ENCODE results near the gene AGBL4.
"Not testable (repeated sequence)": the region's sequence is repeated elsewhere in the genome, so short reads cannot be mapped to it uniquely, and the experiment has no call there.

AGBL4 gene

GRCh38 chr1:49319426-49319963 is 704.3 kb downstream of the AGBL4 start:
- in situ Hi-C loops (cut with MboI; ENCODE audit: low sequenced_read_pairs) = no loop called here

- in situ Hi-C loops (cut with MboI; ENCODE audit: low sequenced_read_pairs) = no loop called here
These were observed 705.5 kb downstream of the AGBL4 start for GRCh38 chr1:49318218-49318617.

DNA sequence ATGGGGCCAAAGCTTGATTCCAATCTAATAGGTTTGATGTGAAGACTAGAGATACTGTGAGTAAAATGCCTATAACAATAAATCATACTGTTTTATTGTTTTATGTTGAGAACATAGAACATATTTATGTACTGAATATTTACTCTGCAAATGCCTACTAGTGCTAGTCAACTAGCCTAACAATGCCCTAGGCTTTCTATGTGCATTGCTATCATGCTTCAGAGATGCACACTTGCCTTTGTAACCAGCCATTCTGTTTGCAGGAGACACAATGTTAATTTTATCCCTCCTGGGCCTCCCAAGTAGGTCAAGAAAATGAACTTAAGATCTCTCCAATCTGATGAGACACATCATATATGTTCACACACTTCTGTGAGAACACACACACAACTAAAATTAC is 716.3 kb downstream of the AGBL4 start:
- in situ Hi-C loops (cut with MboI; ENCODE audit: low sequenced_read_pairs) = no loop called here

- in situ Hi-C loops (cut with MboI; ENCODE audit: low sequenced_read_pairs) = no loop called here
These were observed 717.2 kb downstream of the AGBL4 start for GRCh38 chr1:49306507-49307070.

GRCh38 chr1:49302400-49302799 is 721.4 kb downstream of the AGBL4 start:
- in situ Hi-C loops (cut with MboI; ENCODE audit: low sequenced_read_pairs) = not testable (repeated sequence)

DNA sequence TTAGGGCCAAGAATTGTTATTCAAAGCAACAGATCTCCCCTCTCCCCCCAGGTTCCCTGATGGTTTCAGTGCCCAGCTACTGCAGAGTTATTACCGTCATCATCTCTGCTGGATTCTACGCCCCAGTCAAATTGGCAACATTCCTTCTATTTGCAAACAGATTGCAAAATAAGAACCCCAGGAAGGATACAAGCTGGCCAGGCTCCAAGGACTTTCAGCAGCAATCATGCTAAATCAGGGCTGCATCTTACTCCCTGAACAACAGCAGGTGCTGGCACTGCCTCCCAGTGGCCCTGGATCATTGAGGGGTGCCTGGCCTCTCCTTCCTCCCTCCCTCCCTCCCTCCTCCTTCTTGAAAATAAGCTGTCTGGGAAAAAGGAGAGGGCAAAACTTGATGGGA is 725.5 kb downstream of the AGBL4 start:
- in situ Hi-C loops (cut with MboI; ENCODE audit: low sequenced_read_pairs) = no loop called here

DNA sequence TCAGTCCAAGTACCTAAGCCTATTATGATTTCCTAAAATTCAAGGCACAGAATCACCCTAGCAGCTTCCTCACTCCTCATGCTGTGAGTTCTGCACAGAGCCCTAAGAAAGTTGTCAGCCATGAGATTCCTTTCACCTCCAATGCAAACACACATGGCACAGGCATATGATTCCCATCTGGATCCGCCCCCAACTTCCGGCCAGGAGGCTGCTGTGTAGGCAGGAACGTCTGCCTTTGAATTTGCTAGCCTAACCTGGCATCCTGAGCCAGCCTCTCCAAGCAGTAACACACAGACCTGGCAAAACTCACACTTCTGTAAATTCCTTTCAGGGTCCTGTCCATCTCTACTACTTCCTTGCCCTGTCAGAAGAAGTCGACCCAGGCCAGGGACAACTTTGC is 726.0 kb downstream of the AGBL4 start:
- in situ Hi-C loops (cut with MboI; ENCODE audit: low sequenced_read_pairs) = no loop called here

- in situ Hi-C loops (cut with MboI; ENCODE audit: low sequenced_read_pairs) = no loop called here
These were observed 729.2 kb downstream of the AGBL4 start for GRCh38 chr1:49294539-49294938.

GRCh38 chr1:49293016-49293415 is 730.7 kb downstream of the AGBL4 start:
- in situ Hi-C loops (cut with MboI; ENCODE audit: low sequenced_read_pairs) = no loop called here

DNA sequence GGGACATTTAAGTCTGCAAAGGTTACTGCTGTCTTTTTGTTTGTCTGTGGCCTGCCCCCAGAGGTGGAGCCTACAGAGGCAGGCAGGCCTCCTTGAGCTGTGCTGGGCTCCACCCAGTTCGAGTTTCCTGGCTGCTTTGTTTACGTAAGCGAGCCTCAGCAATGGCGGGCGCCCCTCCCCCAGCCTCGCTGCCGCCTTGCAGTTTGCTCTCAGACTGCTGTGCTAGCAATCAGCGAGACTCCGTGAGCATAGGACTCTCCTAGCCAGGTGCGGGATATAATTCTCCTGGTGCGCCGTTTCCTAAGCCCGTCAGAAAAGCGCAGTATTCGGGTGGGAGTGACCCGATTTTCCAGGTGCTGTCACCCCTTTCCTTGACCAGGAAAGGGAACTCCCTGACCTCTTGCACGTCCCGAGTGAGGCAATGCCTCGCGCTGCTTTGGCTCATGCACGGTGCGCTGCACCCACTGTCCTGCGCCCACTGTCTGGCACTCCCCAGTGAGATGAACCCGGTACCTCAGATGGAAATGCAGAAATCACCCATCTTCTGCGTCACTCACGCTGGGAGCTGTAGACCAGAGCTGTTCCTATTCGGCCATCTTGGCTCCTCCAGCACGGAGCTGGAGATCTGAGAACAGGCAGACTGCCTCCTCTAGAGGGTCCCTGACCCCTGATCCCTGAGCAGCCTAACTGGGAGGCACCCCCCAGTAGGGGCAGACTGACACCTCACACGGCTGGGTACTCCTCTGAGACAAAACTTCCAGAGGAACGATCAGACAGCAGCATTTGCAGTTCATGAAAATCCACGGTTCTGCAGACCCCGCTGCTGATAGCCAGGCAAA is 766.3 kb downstream of the AGBL4 start:
- in situ Hi-C loops (cut with MboI; ENCODE audit: low sequenced_read_pairs) = not testable (repeated sequence)

- in situ Hi-C loops (cut with MboI; ENCODE audit: low sequenced_read_pairs) = no loop called here
These were observed 770.8 kb downstream of the AGBL4 start for GRCh38 chr1:49252917-49253316.

DNA sequence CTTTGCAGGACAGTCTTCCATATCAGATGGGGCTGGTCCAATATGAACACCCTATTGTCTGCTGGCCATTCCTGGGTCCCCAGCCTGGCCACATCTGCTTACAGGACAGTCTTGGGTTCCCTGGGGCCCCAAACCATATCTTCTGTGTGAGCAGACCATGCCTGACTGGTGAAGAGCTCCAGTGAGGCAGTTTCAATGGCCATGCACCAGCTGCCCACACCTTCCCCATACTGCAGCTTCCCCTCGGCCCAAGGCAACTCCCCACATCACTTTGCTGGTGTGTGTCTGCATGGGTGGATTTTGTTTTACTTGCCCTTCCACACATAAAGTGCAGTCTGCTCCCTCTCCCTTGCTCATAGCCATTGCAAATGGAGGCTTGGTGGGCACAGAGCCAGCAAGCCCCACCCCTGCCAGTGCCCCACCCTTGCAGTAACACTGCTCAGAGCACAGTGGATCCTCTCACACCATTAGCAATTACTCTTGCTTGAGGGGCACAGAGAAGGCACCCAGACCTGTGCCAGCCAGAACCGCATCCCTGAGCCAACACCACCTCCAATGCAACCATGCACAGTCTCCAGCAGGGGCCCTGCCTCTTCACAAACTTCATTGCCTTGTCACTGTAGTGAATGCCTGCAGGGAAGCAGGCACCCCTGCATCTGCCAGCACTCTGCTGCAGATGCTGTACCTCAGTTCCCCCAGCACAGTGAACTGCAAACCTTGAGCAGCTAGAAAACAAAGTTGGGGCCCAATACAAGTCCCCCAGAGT is 772.6 kb downstream of the AGBL4 start:
- in situ Hi-C loops (cut with MboI; ENCODE audit: low sequenced_read_pairs) = no loop called here

- in situ Hi-C loops (cut with MboI; ENCODE audit: low sequenced_read_pairs) = no loop called here
These were observed 783.0 kb downstream of the AGBL4 start for GRCh38 chr1:49240709-49241221.

DNA sequence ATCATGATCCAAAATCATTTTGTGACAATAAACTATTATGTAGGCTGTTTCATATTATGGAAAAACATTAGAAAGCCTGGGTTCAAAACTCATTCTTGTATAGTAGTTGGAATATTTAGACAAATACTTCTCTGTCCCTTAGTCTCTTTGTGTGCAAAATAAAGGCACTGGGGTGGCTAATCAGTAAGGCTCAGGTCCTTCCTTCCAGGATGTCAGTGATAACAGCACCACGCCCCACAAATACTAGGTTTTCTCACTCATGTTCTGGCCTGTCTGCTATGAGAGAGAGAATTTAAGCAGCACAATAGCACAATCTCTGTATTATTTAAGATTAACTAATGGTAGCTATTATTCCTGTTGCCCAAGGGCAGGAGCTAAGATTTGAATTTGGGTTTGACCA is 788.8 kb downstream of the AGBL4 start:
- in situ Hi-C loops (cut with MboI; ENCODE audit: low sequenced_read_pairs) = no loop called here

GRCh38 chr1:49229555-49229954 is 794.2 kb downstream of the AGBL4 start:
- in situ Hi-C loops (cut with MboI; ENCODE audit: low sequenced_read_pairs) = no loop called here

DNA sequence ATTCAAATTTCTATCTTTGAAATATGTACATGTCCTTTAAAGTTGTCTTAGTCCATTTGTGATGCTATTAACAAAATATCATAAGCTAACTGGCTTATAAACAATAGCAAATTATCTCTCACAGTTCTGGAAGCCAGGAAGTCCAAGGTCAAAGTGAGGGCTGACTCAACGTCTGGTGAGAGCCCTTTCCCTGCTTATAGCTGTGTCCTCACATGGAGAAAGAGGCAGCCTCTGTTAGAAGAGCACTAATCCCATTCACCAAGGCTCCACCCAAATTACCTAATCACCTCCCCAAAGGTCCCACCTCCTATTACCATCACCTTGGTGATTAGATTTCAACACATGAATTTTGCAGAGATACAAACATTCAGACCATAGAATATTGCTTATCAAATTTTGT is 797.0 kb downstream of the AGBL4 start:
- in situ Hi-C loops (cut with MboI; ENCODE audit: low sequenced_read_pairs) = no loop called here

DNA sequence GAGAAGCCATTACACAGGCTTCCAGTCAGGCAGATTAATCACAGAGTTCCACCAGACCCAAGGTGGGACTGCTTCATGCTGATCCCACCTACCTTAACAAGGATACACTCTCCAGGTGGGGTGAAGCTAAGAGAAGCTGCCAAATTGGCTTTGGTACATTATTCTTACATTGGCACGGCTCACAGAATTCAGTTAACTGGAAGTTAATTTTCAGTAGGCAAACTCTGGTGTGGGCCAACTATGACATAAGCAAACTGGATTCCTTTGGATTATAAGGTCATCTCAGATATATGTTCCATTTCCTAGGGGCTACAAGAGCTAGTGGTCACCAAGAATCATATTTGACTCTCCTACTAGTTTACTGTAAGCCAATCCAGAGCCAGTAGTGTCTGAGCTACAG is 798.3 kb downstream of the AGBL4 start:
- in situ Hi-C loops (cut with MboI; ENCODE audit: low sequenced_read_pairs) = no loop called here

GRCh38 chr1:49213301-49213700 is 810.5 kb downstream of the AGBL4 start:
- in situ Hi-C loops (cut with MboI; ENCODE audit: low sequenced_read_pairs) = no loop called here

- in situ Hi-C loops (cut with MboI; ENCODE audit: low sequenced_read_pairs) = no loop called here
These were observed 815.0 kb downstream of the AGBL4 start for GRCh38 chr1:49208712-49209111.

DNA sequence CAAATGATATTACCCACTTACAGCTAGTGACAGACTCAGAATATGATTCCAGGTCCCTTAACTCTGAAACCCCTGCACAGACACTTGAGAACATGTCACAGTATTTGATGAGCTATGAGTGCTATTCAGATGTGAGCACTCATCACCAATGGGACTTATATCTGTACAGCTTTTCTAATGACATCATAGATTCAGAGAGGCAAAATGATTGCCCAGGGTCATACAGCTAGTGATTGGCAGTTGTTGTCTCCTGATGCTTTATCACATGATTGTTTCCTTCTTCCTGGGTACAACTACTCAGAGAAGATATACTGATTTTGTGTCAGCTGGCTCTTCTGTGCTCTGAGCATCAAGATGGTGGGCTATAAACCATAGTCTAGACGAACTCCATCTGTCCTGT is 819.0 kb downstream of the AGBL4 start:
- in situ Hi-C loops (cut with MboI; ENCODE audit: low sequenced_read_pairs) = no loop called here

GRCh38 chr1:49200738-49201137 is 823.0 kb downstream of the AGBL4 start:
- in situ Hi-C loops (cut with MboI; ENCODE audit: low sequenced_read_pairs) = no loop called here
